Peyer's patch (tissue), 4 donors: ENCODE results near the gene SLC7A10. TPM values are rescaled to one million over a fixed set of nuclear protein-coding genes. Genes with fewer than 3 reads are reported as not detected.
A peak's percentile ranks its signal among the peaks of the same experiment; 100 is the strongest.

Experiments
- DNase-seq, 3 donors: peaks; one replicate each; pipeline ENCODE4 v3.0.0-alpha.2; 2017 to 2019
- H3K27ac ChIP-seq, 4 donors: fragments of 200-600 bp; sonication (generic); one replicate each; pipeline ENCODE4 v1.5.1; 2016 to 2019
- H3K27me3 ChIP-seq, 2 donors: fragments of 200-600 bp; sonication (generic); one replicate each; pipeline ENCODE4 v1.5.1; 2019
- H3K36me3 ChIP-seq, 3 donors: fragments of 200-600 bp; sonication (generic); one replicate each; pipeline ENCODE4 v1.5.1; 2016 to 2019
- H3K4me1 ChIP-seq, 4 donors: fragments of 200-600 bp; sonication (generic); one replicate each; pipeline ENCODE4 v1.5.1; 2016 to 2019
- H3K4me3 ChIP-seq, 4 donors: fragments of 200-600 bp; sonication (generic); 1 replicate in 3 of 4; 2 replicates in 1 of 4; pipeline ENCODE4 v1.5.1; 2016 to 2019; ENCODE audit warnings: mild to moderate bottlenecking in 1 of 4
- H3K9me3 ChIP-seq, 4 donors: fragments of 200-600 bp; sonication (generic); one replicate each; pipeline ENCODE4 v1.5.1; 2016 to 2019; ENCODE audit warnings: mild to moderate bottlenecking in 1 of 4
- POLR2A ChIP-seq, 2 donors: fragments of 450-650 bp; IDR thresholded peaks; one replicate each; pipeline ENCODE4 v1.5.1; 2017; ENCODE audit warnings: antibody characterized with exemption in 2 of 2, mild to moderate bottlenecking in 2 of 2, moderate library complexity in 2 of 2
- total RNA-seq, 4 donors: library from RNA; depleted of rRNA; stranded (reverse); fragments of >200 nt; gene quantifications; one replicate each; pipeline ENCODE4 v1.1.0, GENCODE V29; 2016
- TF ChIP-seq, protein P1 (sequence below), 6 experiments: fragments of 450-650 bp in 4 of 6; fragments of 200-600 bp in 2 of 6; sonication (generic) in 1 of 6; IDR thresholded peaks; one replicate each; pipeline ENCODE4 v1.5.1; 2017 to 2019; ENCODE audit warnings: antibody characterized with exemption in 6 of 6, mild to moderate bottlenecking in 3 of 6, moderate library complexity in 1 of 6

SLC7A10 gene
- total RNA-seq, 4 donors from 2014 or later = not detected

DNA sequence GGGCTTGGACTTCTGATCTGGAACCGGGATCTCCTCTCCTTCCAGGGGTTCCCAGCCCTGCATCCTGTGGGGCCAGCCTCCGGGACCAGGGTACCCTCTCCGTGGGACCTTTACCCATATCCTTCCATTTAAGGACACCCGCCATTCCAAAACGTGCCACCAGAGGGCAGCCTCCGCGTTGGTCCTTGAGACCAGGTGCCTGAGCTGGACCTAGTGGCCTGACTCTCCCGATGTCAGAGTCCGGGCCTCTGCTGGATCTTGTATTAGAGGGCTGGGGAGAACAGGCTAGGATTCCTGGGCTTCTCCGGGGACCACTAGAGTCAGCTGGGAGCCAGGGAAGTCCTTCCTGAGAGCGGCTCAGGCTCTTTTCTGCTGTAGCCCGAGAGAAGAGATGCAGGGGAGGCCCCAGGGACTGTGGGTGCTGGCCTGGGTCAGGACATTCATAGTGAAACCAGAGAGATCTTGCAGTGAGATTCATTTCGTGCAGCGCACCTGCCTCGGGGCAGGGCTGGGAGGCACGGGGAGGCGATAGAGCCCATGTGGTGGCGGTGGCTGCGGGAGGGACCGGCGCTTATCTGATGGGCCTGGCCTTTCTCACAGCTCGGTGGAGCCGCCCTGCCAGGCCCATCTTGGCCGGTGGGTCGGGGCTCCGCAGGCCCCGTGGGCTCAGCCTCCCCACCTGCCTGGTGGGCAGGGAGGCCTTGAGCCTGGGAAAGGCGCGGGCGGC lies 9.8 kb upstream of the SLC7A10 start:
- Histone ChIP-seq H3K27ac (peak overlapping the region in 2 of 4 donors; percentile 26 to 67), H3K36me3 (no peaks in the 10 kb centered on the region), H3K4me3 (peak overlapping the region; percentile 10 to 41 (median 36)), H3K4me1 (no peaks in the 10 kb centered on the region), H3K27me3 (no peaks in the 10 kb centered on the region), H3K9me3 (no peaks in the 10 kb centered on the region)
- TF ChIP-seq, protein P1, sequence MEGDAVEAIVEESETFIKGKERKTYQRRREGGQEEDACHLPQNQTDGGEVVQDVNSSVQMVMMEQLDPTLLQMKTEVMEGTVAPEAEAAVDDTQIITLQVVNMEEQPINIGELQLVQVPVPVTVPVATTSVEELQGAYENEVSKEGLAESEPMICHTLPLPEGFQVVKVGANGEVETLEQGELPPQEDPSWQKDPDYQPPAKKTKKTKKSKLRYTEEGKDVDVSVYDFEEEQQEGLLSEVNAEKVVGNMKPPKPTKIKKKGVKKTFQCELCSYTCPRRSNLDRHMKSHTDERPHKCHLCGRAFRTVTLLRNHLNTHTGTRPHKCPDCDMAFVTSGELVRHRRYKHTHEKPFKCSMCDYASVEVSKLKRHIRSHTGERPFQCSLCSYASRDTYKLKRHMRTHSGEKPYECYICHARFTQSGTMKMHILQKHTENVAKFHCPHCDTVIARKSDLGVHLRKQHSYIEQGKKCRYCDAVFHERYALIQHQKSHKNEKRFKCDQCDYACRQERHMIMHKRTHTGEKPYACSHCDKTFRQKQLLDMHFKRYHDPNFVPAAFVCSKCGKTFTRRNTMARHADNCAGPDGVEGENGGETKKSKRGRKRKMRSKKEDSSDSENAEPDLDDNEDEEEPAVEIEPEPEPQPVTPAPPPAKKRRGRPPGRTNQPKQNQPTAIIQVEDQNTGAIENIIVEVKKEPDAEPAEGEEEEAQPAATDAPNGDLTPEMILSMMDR (IDR thresholded peaks at IDR 0.05) = peak; percentile 73 to 94 (median 91)
- TF ChIP-seq POLR2A (IDR thresholded peaks at IDR 0.05) = no peak
- peak; percentile 83 to 95 (median 88) for DNase-seq

- no peak for DNase-seq
- H3K36me3 ChIP-seq = no peaks in the 10 kb centered on the region
- TF ChIP-seq, protein P1 (IDR thresholded peaks at IDR 0.05) = no peak
- TF ChIP-seq POLR2A (IDR thresholded peaks at IDR 0.05) = no peak
- H3K27me3 ChIP-seq = no peaks in the 10 kb centered on the region
- no peak overlapping the region for H3K27ac ChIP-seq
- H3K4me1 ChIP-seq = no peaks in the 10 kb centered on the region
- H3K9me3 ChIP-seq = no peaks in the 10 kb centered on the region
- H3K4me3 ChIP-seq = no peak overlapping the region
Observed at GRCh38 chr19:33234736-33235135, 9.1 kb upstream of the SLC7A10 start.

- no peaks in the 10 kb centered on the region for H3K4me1 ChIP-seq
- DNase-seq = no peak
- H3K27ac ChIP-seq = no peak overlapping the region
- no peaks in the 10 kb centered on the region for H3K9me3 ChIP-seq
- no peak overlapping the region for H3K4me3 ChIP-seq
- no peaks in the 10 kb centered on the region for H3K27me3 ChIP-seq
- no peak for TF ChIP-seq POLR2A (IDR thresholded peaks at IDR 0.05)
- TF ChIP-seq, protein P1 (IDR thresholded peaks at IDR 0.05) = no peak
- H3K36me3 ChIP-seq = no peaks in the 10 kb centered on the region
Observed at GRCh38 chr19:33234092-33234491, 8.4 kb upstream of the SLC7A10 start.

GRCh38 chr19:33233056-33233873 lies 7.6 kb upstream of the SLC7A10 start:
- H3K27me3 ChIP-seq = no peaks in the 10 kb centered on the region
- H3K36me3 ChIP-seq = no peaks in the 10 kb centered on the region
- no peaks in the 10 kb centered on the region for H3K4me1 ChIP-seq
- H3K27ac ChIP-seq = no peak overlapping the region
- TF ChIP-seq, protein P1 (IDR thresholded peaks at IDR 0.05) = no peak
- TF ChIP-seq POLR2A (IDR thresholded peaks at IDR 0.05) = no peak
- H3K9me3 ChIP-seq = peaks cover 0 to 5% (median 0%) of the 10 kb centered on the region in 4 donors
- DNase-seq = no peak
- no peak overlapping the region for H3K4me3 ChIP-seq

- no peak for DNase-seq
- Histone ChIP-seq H3K9me3 (peaks cover 0 to 11% (median 0%) of the 10 kb centered on the region in 4 donors), H3K36me3 (no peaks in the 10 kb centered on the region), H3K4me3 (no peak overlapping the region), H3K27ac (no peak overlapping the region), H3K27me3 (peaks cover 0 to 2% of the 10 kb centered on the region in 2 donors), H3K4me1 (no peaks in the 10 kb centered on the region)
- TF ChIP-seq, protein P1 (IDR thresholded peaks at IDR 0.05) = no peak
- no peak for TF ChIP-seq POLR2A (IDR thresholded peaks at IDR 0.05)
Observed at GRCh38 chr19:33232656-33233055, 7.0 kb upstream of the SLC7A10 start.
